Measurements from ENCODE around the gene TMEM87A. TPM values are rescaled to one million over a fixed set of nuclear protein-coding genes. Genes with fewer than 3 reads are reported as not detected.

The TMEM87A gene
- total RNA-seq, 1 donor from 2014 or later: 17.3 TPM

DNA sequence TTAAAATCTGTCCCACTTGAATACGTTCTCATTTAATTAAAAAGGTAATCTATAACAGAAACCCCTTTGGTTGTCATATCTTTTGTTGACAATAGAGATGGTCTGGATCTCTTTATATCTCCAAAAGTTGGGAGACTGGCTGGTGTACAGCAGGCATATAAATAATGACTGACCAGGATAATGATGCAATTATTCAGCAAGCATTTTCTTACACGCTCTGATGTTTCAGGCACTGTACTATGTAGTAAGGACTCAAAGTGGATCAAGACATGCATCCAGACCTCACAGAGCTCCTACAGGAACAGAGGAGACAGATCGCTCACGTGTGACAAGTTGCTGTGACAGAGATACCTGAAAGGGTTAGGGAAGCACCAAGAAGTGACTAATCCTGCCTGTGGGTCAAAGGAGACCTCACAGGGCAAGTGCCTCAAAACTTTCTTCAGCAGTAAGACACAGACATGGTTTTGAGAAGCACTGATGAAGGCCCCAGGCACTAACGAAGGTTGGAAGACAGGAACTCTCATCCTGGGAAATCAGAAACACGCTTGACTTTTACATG is 90.8 kb downstream of the TMEM87A start:
- DNase-seq (no peak), ATAC-seq (ENCODE audit: poor library complexity) (no peak)
- intact Hi-C loops (cut with DNase I): no loop called here

DNA sequence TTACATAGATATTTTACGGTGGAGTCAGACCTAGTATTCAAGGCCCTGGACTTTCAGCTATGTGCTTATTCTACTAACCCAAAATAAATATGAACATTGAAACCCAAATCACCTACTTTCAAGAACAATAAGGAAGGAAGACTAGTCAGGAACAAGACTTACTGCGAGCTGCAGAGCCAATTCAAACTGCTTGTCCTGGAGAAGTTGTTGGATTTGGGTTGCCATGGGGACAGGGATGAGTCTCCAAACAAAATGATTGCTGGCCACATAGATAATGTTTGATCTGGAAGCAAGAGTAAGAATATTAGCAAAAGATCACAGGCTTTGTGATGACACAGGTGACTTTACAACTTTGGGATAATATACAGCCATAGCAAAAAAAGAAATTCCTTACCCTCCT is 95.2 kb downstream of the TMEM87A start:
- DNase-seq (no peak), ATAC-seq (ENCODE audit: poor library complexity) (no peak)
- intact Hi-C loops (cut with DNase I): no loop called here

DNA sequence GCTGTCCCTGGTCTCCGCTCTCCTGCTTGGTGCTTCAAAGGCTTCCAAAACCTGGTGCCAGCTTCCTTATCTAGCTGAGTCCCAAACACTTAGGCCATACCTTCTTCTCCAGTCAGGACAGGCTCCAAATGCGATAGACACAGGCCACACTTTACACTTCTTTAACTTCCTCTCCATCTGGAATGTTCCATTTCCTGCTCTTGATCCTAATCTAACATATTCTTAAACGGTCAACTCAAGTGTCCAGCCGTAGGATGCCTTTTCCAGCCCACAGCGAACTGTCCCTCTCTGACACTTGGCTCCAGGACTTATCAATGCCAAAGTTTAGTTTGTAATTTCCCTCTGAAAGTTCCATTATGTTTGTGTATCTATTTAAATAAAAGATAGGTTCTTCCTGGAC is 97.6 kb downstream of the TMEM87A start:
- DNase-seq (no peak), ATAC-seq (ENCODE audit: poor library complexity) (no peak)
- intact Hi-C loops (cut with DNase I): no loop called here

DNA sequence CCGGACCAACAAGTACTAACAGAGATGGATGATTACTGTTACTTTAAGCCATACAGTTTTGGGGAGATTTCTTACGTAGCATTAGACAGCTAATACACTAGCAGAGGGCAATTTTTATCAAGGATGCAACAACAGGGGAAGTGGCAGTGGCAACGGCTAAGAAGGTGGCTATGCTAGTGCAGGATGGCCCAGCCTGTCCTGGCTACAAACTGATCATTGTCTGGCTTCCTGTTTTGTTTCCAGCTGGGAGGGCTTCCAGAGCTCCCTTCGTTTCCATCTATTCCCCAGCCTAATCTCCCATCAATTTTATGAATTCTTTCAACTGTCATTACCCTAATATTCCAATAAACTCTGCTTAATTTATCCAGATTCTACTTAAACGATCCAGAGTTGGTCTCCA is 100.8 kb downstream of the TMEM87A start:
- intact Hi-C loops (cut with DNase I): no loop called here
- no peak for ATAC-seq (ENCODE audit: poor library complexity)
- no peak for DNase-seq

DNA sequence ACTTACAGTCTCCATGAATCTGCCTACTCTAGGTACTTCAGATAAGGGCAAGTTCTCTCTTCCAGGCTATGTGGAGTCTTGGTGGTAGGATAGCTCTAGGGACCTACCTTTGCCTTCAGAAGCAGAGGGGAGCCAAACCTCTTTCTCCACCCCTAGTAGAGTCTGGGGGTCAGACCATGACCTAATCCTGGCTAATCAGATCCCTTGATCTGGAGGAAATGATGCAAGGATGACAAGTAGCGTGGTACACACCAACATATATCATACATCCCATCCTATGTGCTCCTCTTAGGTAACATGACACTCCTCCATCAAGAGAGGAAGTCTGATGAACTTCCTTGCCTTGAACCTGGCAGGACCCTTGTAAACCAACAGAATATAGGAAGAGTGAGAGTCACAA is 101.4 kb downstream of the TMEM87A start:
- intact Hi-C loops (cut with DNase I): no loop called here

DNA sequence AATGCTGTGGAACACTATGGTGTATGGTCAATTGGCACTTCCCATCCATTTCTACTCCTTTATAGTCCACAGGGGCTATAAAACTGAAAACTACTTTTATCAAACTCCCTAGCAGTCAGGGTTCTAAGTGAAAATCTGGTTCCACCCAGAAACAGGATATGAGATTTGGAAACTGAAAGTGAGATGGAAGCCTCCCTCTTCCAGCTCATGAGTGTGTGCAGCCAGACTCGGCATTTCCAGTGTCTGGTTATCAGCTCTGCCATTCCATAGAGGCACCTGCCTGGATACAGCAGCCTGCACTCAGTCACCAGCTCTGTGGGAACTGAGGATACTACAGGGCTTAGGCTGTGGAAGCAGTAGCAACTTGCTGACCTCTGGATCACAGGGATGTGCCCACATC is 102.1 kb downstream of the TMEM87A start:
- DNase-seq (no peak), ATAC-seq (ENCODE audit: poor library complexity) (peak; percentile 20)
- intact Hi-C loops (cut with DNase I): no loop called here

More for the DNA sequence above, 101.4 kb downstream of the TMEM87A start:
- ATAC-seq (ENCODE audit: poor library complexity): no peak
- DNase-seq: no peak

DNA sequence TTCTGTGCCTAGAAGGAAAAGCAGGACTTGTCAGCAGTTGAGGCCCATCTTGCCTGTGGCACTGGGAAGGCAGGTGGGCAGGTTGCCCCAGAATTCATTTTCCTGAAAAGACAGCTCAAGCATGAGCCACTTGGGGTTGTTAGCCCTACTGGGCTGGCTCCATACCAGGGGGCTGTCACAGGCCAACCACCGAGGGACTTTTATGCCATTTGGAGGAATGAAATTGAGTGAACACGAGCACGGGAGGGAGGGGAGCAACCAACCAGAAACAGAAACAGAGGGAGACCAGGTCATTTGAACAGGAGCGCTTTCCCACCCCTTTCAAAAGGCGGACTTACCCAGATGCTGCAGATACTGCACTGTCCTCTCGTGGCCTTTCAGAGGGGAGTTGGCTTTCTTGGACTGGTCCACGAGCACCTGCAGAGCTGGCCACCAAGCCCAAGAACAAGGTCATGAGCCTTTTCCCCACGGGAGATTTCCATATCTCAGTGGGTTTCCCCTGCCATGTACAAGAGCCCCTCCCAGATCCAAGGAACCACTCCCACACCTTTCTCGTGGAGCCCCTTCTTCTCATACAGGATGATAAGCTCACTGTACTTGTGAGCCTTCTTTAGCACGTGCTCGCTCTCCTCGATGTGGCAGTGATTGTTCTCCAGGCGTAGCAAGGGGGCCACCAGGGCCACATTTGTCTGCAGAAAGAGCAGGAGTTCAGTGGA is 106.8 kb downstream of the TMEM87A start:
- DNase-seq (no peak), ATAC-seq (ENCODE audit: poor library complexity) (no peak)
- intact Hi-C loops (cut with DNase I): no loop called here

DNA sequence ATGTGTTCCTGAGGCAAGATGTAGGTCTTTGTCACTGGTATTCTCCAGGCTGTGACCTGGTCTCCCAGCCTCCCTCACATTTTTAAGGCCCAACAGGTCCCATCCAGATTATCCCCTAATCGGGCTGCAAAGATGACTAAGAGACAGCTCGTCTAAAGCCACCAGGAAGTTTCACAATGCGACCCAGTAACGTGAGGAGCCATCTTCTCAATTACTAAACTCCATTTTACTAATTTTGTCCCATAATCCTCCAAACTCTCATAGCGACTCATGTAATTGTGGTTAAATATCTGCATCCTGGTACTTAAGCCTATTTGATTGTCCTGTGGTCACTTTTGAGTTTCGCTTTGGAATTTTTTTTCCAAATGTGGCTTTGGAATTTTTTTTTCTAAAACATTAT is 108.1 kb downstream of the TMEM87A start:
- DNase-seq (no peak), ATAC-seq (ENCODE audit: poor library complexity) (no peak)
- intact Hi-C loops (cut with DNase I): no loop called here

DNA sequence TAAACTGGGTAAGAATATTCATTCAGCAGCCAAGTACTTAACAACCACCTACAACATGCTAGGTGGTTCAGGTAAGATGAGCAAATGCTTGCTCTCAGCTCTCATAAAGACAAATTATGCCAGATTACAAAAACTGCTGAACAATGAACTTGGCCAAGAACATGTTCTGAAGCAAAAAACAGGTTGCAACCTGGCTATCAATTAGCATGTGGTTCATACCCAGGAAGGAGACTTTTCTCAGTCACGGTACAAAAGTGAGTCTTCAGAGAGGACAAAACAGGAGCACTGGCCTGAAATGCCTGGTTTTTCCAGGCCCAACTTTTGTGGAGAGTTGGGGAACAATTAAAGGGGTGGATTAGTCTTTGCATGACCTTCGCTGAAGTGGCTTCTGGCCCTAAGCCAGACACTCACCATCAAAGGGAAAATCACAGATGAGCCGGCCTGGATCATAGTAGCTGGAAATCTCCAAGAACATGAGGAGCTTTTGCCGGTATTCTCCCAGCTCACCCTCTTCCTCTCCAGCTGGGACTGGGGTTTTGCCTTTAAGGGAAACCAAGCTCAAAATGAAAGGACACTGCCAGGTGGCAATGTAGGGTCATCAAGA is 109.2 kb downstream of the TMEM87A start:
- ATAC-seq (ENCODE audit: poor library complexity) (no peak), DNase-seq (no peak)
- intact Hi-C loops (cut with DNase I): no loop called here

DNA sequence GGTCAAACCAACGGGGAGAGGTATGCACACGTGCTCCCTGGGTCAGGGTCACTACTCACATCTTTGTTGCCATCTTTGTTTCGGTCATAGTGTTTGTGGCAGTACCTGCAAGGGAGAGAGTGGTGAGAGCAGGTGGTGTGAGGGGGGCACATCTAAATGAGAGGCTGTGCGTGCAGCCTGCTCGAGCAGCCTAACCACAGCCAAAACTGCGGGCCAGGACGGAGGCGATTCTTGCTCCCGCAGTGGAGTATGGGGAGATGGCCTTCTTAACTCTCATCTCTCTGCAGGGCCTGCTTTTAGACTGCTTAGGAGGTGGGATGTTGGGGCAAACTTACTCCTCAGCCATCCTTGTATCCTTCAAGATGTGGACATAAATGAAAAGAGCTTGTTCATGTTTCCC is 109.9 kb downstream of the TMEM87A start:
- DNase-seq (no peak), ATAC-seq (ENCODE audit: poor library complexity) (no peak)
- intact Hi-C loops (cut with DNase I): no loop called here

Small RNA genes lying within 50 kb of the gene (microRNA-seq; reads per million reads assigned to microRNA genes)
- 26.5 reads per million, percentile 39 among the genes with 10 or more reads in this experiment for gene MIR627

Other genes starting within 250 kb of the TMEM87A start
- gene PLA2G4D, start 178.9 kb downstream of the TMEM87A start, total RNA-seq: not detected
- 4.6 TPM for gene PLA2G4F, start 116.8 kb downstream of the TMEM87A start, total RNA-seq
- gene VPS39, start 65.1 kb downstream of the TMEM87A start, total RNA-seq: 46.3 TPM
- gene GANC, start 232 bp downstream of the TMEM87A start, total RNA-seq: 15.0 TPM
- gene CAPN3, start 86.1 kb upstream of the TMEM87A start, total RNA-seq: 2.6 TPM
- gene ZNF106, start 217.7 kb upstream of the TMEM87A start, total RNA-seq: 479 TPM
- gene SNAP23, start 222.2 kb upstream of the TMEM87A start, total RNA-seq: 21.2 TPM

Measured in Right ventricle myocardium superior (tissue), 1 donor.